CD14-positive monocyte (primary cell): Measurements from ENCODE around the gene C19orf67. TPM values are rescaled to one million over a fixed set of nuclear protein-coding genes. Genes with fewer than 3 reads are reported as not detected.
A peak's percentile ranks its signal among the peaks of the same experiment; 100 is the strongest.

Source experiments
- DNase-seq, 3 donors: peaks; one replicate each; pipeline ENCODE4 v3.0.0-alpha.2; 2011 to 2022
- H2AFZ ChIP-seq: 2 replicates; pipeline ENCODE4 v1.6.0; 2012; ENCODE audit warnings: mild to moderate bottlenecking, low read depth, low read length, inconsistent platforms; ENCODE audit not compliant: insufficient read depth, poor library complexity, severe bottlenecking
- H3K27ac ChIP-seq, 2 donors: 1 replicate in 1 of 2; 2 replicates in 1 of 2; pipeline ENCODE4 v1.5.1; 2012 to 2013; ENCODE audit warnings: low read length in 2 of 2, control low read depth in 1 of 2, inconsistent platforms in 1 of 2, low read depth in 1 of 2, mild to moderate bottlenecking in 1 of 2
- H3K27me3 ChIP-seq, 2 donors: one replicate each; pipeline versions ENCODE4 v1.6.0 to v1.6.1; 2011 to 2013; ENCODE audit warnings: low read length in 2 of 2; ENCODE audit not compliant: control insufficient read depth in 2 of 2, insufficient read depth in 2 of 2
- H3K36me3 ChIP-seq, 2 donors: replicated peaks in 1 of 2; 1 replicate in 1 of 2; 2 replicates in 1 of 2; pipeline versions ENCODE4 v1.5.1 to v1.6.1; 2012 to 2013; ENCODE audit warnings: low read length in 2 of 2, control low read depth in 1 of 2, inconsistent platforms in 1 of 2, mild to moderate bottlenecking in 1 of 2; ENCODE audit not compliant: insufficient read depth in 2 of 2, control insufficient read depth in 1 of 2
- H3K4me1 ChIP-seq, 2 donors: 1 replicate in 1 of 2; 2 replicates in 1 of 2; pipeline versions ENCODE4 v1.5.1 to v1.6.1; 2012 to 2013; ENCODE audit warnings: low read length in 2 of 2, control low read depth in 1 of 2, inconsistent platforms in 1 of 2, mild to moderate bottlenecking in 1 of 2, moderate library complexity in 1 of 2; ENCODE audit not compliant: insufficient read depth in 2 of 2, control insufficient read depth in 1 of 2
- H3K4me2 ChIP-seq: replicated peaks from 2 replicates; pipeline ENCODE3; 2012; ENCODE audit warnings: low read length, moderate library complexity, mild to moderate bottlenecking; ENCODE audit not compliant: poor library complexity, severe bottlenecking; ENCODE audit errors: extremely low read depth
- H3K4me3 ChIP-seq, 3 experiments: fragments of 200-600 bp in 1 of 3; sonication (generic) in 1 of 3; replicated peaks in 1 of 3; 1 replicate in 2 of 3; 2 replicates in 1 of 3; pipeline ENCODE4 v1.5.1; 2011 to 2013; ENCODE audit warnings: low read length in 3 of 3, mild to moderate bottlenecking in 3 of 3, control low read depth in 2 of 3, low read depth in 2 of 3, inconsistent platforms in 1 of 3, moderate library complexity in 1 of 3
- H3K79me2 ChIP-seq: 2 replicates; pipeline ENCODE4 v1.6.0; 2012; ENCODE audit warnings: mild to moderate bottlenecking, control low read depth, inconsistent platforms, low read length, moderate library complexity; ENCODE audit not compliant: insufficient read depth
- H3K9ac ChIP-seq: 2 replicates; pipeline ENCODE4 v1.6.0; 2017; ENCODE audit warnings: low read length, mild to moderate bottlenecking; ENCODE audit not compliant: insufficient read depth, poor library complexity, severe bottlenecking
- H3K9me3 ChIP-seq, 2 donors: replicated peaks in 1 of 2; 1 replicate in 1 of 2; 2 replicates in 1 of 2; pipeline versions ENCODE4 v1.5.1 to v1.6.1; 2012 to 2013; ENCODE audit warnings: low read length in 2 of 2, control low read depth in 1 of 2; ENCODE audit not compliant: control insufficient read depth in 1 of 2, insufficient read depth in 1 of 2
- H4K20me1 ChIP-seq: 2 replicates; pipeline ENCODE4 v1.6.0; 2012; ENCODE audit warnings: mild to moderate bottlenecking, low read length, control low read depth, moderate library complexity; ENCODE audit not compliant: insufficient read depth
- H3K27ac Mint-ChIP-seq, 7 donors: one replicate each; pipeline ENCODE4 v1.8.0; 2020; ENCODE audit warnings: mild to moderate bottlenecking in 7 of 7, mixed read lengths in 7 of 7, moderate library complexity in 6 of 7, inconsistent platforms in 2 of 7
- H3K27me3 Mint-ChIP-seq, 3 donors: one replicate each; pipeline ENCODE4 v1.8.0; 2021 to 2022; ENCODE audit warnings: low read depth in 3 of 3, mild to moderate bottlenecking in 3 of 3, mixed read lengths in 3 of 3, moderate library complexity in 3 of 3, inconsistent platforms in 1 of 3
- H3K36me3 Mint-ChIP-seq, 2 donors: one replicate each; pipeline ENCODE4 v1.8.0; 2020; ENCODE audit warnings: mixed read lengths in 2 of 2, inconsistent platforms in 1 of 2, mild to moderate bottlenecking in 1 of 2
- H3K4me1 Mint-ChIP-seq: one replicate; pipeline ENCODE4 v1.8.0; 2020; ENCODE audit warnings: mild to moderate bottlenecking, mixed read lengths
- H3K4me3 Mint-ChIP-seq, 2 donors: one replicate each; pipeline ENCODE4 v1.8.0; 2020; ENCODE audit warnings: mild to moderate bottlenecking in 2 of 2, mixed read lengths in 2 of 2, moderate library complexity in 1 of 2
- H3K9me3 Mint-ChIP-seq, 7 donors: one replicate each; pipeline ENCODE4 v1.8.0; 2020 to 2022; ENCODE audit warnings: mixed read lengths in 7 of 7, mild to moderate bottlenecking in 6 of 7, moderate library complexity in 6 of 7, inconsistent platforms in 2 of 7
- WGBS: methylation state at CpG from one replicate; pipeline ENCODE4 v1.1.5; 2013; ENCODE audit warnings: missing lambda C conversion rate; ENCODE audit not compliant: insufficient coverage; 5-methylcytosine and 5-hydroxymethylcytosine counted together
- intact Hi-C, 2 donors: fragments of 100-400 bp; cut with micrococcal nuclease; formaldehyde crosslinking; loops; one replicate each; pipeline versions ENCODE4 v1.15.0 to v1.15.1; 2023
- polyA plus RNA-seq, 3 donors: library from polyadenylated mRNA; depleted of rRNA in 1 of 3; unstranded in 2 of 3; stranded (reverse) in 1 of 3; fragments of 300-500 nt in 2 of 3; fragments of >200 nt in 1 of 3; fragmentation: Illumina TruSeq in 2 of 3; gene quantifications; 1 replicate in 2 of 3; 2 replicates in 1 of 3; pipeline ENCODE4 v1.2.3, GENCODE V29; 2012 to 2021
- TF ChIP-seq, protein P1 (sequence below): fragments of 200-600 bp; IDR thresholded peaks from one replicate; pipeline ENCODE4 v1.8.0; 2022; ENCODE audit warnings: antibody characterized with exemption, mild to moderate bottlenecking

C19orf67 gene
- polyA plus RNA-seq, 3 donors = not detected

DNA sequence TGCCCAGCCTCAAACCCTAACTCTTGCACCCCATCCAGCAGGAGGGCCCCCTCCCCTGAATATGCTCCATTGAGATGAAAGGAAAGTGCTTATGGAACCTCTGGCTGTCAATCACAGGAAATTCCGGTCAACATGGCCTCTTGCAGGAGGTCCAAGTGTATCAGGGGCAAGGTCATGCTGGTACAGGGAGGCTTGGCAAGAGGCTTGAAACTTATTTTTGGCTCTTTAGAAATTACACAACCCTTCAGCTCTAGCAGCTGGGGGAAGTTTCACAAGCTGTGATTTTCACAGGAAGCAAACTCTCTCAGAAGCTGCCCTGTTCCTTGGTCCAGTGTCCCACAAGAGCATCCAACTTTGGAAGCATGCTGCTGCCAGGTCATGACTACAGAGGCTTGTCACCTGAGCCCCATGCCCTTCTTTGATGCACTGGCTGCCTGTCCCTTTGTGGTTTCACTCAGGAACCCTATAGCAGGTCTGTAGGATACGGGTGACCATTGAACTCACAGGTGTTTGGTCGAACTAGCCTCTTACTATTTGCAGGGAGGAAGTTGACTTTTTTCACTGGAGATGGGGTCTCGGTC is 42.4 kb upstream of the C19orf67 start:
- Mint-ChIP-seq H3K9me3 (no peaks in the 10 kb centered on the region), H3K36me3 (peaks cover 2 to 8% of the 10 kb centered on the region in 2 donors), H3K4me1 (peaks cover 43% of the 10 kb centered on the region), H3K27ac (peak overlapping the region; percentile 91 to 97 (median 96)), H3K4me3 (peak overlapping the region; percentile 59 to 69), H3K27me3 (peaks cover 0 to 1% (median 0%) of the 10 kb centered on the region in 3 donors)
- Histone ChIP-seq H3K4me1 (peaks cover 49 to 52% of the 10 kb centered on the region in 2 donors), H3K9ac (no peak overlapping the region), H2AFZ (peak overlapping the region; percentile 1), H4K20me1 (no peaks in the 10 kb centered on the region), H3K27ac (peak overlapping the region; percentile 72 to 78), H3K27me3 (no peaks in the 10 kb centered on the region), H3K4me3 (peak overlapping the region in 2 of 3 experiments; percentile 3 to 51), H3K4me2 (peak overlapping the region; percentile 56), H3K9me3 (no peaks in the 10 kb centered on the region), H3K36me3 (no peaks in the 10 kb centered on the region), H3K79me2 (peaks cover 62% of the 10 kb centered on the region)
- DNase-seq = peak; percentile 71 to 90 (median 80)
- TF ChIP-seq, protein P1, sequence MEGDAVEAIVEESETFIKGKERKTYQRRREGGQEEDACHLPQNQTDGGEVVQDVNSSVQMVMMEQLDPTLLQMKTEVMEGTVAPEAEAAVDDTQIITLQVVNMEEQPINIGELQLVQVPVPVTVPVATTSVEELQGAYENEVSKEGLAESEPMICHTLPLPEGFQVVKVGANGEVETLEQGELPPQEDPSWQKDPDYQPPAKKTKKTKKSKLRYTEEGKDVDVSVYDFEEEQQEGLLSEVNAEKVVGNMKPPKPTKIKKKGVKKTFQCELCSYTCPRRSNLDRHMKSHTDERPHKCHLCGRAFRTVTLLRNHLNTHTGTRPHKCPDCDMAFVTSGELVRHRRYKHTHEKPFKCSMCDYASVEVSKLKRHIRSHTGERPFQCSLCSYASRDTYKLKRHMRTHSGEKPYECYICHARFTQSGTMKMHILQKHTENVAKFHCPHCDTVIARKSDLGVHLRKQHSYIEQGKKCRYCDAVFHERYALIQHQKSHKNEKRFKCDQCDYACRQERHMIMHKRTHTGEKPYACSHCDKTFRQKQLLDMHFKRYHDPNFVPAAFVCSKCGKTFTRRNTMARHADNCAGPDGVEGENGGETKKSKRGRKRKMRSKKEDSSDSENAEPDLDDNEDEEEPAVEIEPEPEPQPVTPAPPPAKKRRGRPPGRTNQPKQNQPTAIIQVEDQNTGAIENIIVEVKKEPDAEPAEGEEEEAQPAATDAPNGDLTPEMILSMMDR = no peak
- 0% methylated on average over 1 of the region's 4 CpGs for WGBS
- intact Hi-C loops = no loop called here

DNA sequence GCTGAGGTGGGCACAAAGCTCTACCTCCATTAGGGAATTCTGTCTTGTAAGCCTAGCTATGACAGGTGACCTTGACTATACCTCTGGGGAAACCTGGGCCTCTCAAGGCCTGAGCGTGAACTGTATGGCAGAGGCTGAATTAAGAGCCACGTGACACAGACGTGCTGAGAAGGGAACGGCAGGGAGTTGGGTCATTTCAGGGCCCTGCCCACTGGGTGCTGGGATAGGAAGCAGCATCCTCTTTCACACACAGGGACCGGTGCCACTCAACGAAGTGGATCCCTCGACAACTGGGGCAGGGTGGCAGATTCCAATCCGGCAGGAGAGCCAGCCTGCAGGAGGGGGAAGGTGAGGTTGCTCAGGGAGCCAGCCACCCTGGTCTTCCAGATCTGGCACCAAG is 41.6 kb upstream of the C19orf67 start:
- peaks cover 58% of the 10 kb centered on the region for H3K79me2 ChIP-seq
- H3K4me1 Mint-ChIP-seq = peaks cover 40% of the 10 kb centered on the region
- H3K9me3 ChIP-seq = no peaks in the 10 kb centered on the region
- intact Hi-C loops = no loop called here
- H3K4me1 ChIP-seq = peaks cover 49 to 52% of the 10 kb centered on the region in 2 donors
- H3K4me2 ChIP-seq = peak overlapping the region; percentile 56
- no peaks in the 10 kb centered on the region for H3K9me3 Mint-ChIP-seq
- H3K36me3 ChIP-seq = no peaks in the 10 kb centered on the region
- peaks cover 10 to 14% of the 10 kb centered on the region in 2 donors for H3K36me3 Mint-ChIP-seq
- H3K27ac ChIP-seq = peak overlapping the region; percentile 72 to 78
- no peaks in the 10 kb centered on the region for H4K20me1 ChIP-seq
- H3K9ac ChIP-seq = peak overlapping the region; percentile 15
- peak; percentile 76 to 87 (median 80) for DNase-seq
- H3K27me3 ChIP-seq = no peaks in the 10 kb centered on the region
- 14% methylated on average over 6 of the region's 8 CpGs for WGBS
- H3K4me3 Mint-ChIP-seq = peak overlapping the region; percentile 59 to 78
- H2AFZ ChIP-seq = peak overlapping the region; percentile 48
- H3K4me3 ChIP-seq = peak overlapping the region in 2 of 3 experiments; percentile 2 to 51
- TF ChIP-seq, protein P1 = no peak
- peak overlapping the region; percentile 91 to 97 (median 96) for H3K27ac Mint-ChIP-seq
- peaks cover 0 to 1% (median 0%) of the 10 kb centered on the region in 3 donors for H3K27me3 Mint-ChIP-seq
